Fibroblast of the aortic adventitia (primary cell): ENCODE measurements around the gene DUS1L. TPM values are rescaled to one million over a fixed set of nuclear protein-coding genes. Genes with fewer than 3 reads are reported as not detected.

Experiments
- DNase-seq: peaks from one replicate; pipeline ENCODE4 v3.0.0-alpha.2; 2010; ENCODE audit warnings: low read depth
- H3K4me3 ChIP-seq: 2 replicates; pipeline ENCODE4 v1.5.1; 2011; ENCODE audit warnings: low read depth, mild to moderate bottlenecking, control low read depth, low read length, moderate library complexity
- CTCF ChIP-seq: IDR thresholded peaks from 2 replicates; pipeline ENCODE4 v1.5.1; 2011; ENCODE audit warnings: mild to moderate bottlenecking, low read length, control low read depth, inconsistent platforms; ENCODE audit not compliant: insufficient read depth
- total RNA-seq: library from RNA; depleted of rRNA; stranded (reverse); fragments of >200 nt; gene quantifications from 2 replicates; pipeline ENCODE4 v1.2.3, GENCODE V29; 2012; ENCODE audit warnings: low replicate concordance

Gene DUS1L
- total RNA-seq, 1 donor = 33.8 TPM

GRCh38 chr17:82080048-82080788, 14.6 kb upstream of the DUS1L start:
- TF ChIP-seq CTCF = no peak
- no peak overlapping the region for H3K4me3 ChIP-seq
- no peak for DNase-seq

- no peak for DNase-seq
- H3K4me3 ChIP-seq = no peak overlapping the region
- TF ChIP-seq CTCF = no peak
Observed at GRCh38 chr17:82079001-82079677, 13.5 kb upstream of the DUS1L start.

- TF ChIP-seq CTCF = no peak
Observed at GRCh38 chr17:82078433-82078832, 12.8 kb upstream of the DUS1L start.

GRCh38 chr17:82077617-82078358, 12.2 kb upstream of the DUS1L start:
- no peak overlapping the region for H3K4me3 ChIP-seq
- no peak for TF ChIP-seq CTCF
- DNase-seq = no peak

More at GRCh38 chr17:82078433-82078832, 12.8 kb upstream of the DUS1L start:
- DNase-seq = no peak
- H3K4me3 ChIP-seq = no peak overlapping the region

GRCh38 chr17:82076785-82077591, 11.4 kb upstream of the DUS1L start:
- no peak for DNase-seq
- TF ChIP-seq CTCF = no peak
- H3K4me3 ChIP-seq = no peak overlapping the region
